ENCODE measurements around the gene CDCA3.

DNA sequence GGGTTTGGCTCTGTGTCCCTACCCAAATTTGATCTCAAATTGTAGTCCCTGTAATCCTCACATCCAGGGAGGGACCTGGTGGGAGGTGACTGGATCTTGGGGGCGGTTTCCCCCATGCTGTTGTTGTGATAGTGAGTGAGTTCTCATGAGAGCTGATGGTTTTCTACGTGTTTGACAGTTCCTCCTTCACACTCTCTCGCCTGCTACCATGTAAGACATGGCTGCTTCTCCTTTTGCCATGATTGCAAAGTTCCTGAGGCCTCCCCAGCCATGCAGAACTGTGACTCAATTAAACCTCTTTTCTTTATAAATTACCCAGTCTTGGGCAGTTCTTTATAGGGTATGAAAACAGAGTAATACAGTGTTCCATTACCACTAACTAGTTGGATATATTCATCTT is 43.2 kb upstream of the CDCA3 start:
- TF ChIP-seq, protein P1, sequence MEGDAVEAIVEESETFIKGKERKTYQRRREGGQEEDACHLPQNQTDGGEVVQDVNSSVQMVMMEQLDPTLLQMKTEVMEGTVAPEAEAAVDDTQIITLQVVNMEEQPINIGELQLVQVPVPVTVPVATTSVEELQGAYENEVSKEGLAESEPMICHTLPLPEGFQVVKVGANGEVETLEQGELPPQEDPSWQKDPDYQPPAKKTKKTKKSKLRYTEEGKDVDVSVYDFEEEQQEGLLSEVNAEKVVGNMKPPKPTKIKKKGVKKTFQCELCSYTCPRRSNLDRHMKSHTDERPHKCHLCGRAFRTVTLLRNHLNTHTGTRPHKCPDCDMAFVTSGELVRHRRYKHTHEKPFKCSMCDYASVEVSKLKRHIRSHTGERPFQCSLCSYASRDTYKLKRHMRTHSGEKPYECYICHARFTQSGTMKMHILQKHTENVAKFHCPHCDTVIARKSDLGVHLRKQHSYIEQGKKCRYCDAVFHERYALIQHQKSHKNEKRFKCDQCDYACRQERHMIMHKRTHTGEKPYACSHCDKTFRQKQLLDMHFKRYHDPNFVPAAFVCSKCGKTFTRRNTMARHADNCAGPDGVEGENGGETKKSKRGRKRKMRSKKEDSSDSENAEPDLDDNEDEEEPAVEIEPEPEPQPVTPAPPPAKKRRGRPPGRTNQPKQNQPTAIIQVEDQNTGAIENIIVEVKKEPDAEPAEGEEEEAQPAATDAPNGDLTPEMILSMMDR (IDR thresholded peaks at IDR 0.05), result no peak
- no peak for TF ChIP-seq EZH2 (IDR thresholded peaks at IDR 0.05; ENCODE audit: borderline replicate concordance, insufficient read depth, low read depth, low read length, poor library complexity, severe bottlenecking)

Data from B cell (primary cell).